Trophoblast cell (in vitro differentiated cells and primary cell): ENCODE measurements around the gene BAK1.
A peak's percentile ranks its signal among the peaks of the same experiment; 100 is the strongest.
"Not testable (repeated sequence)": the region's sequence is repeated elsewhere in the genome, so short reads cannot be mapped to it uniquely, and the experiment has no call there.

Experiments
- DNase-seq, 2 donors: peaks; one replicate each; pipeline ENCODE4 v3.0.0-alpha.2; 2016
- H2AFZ ChIP-seq: 2 replicates; pipeline ENCODE4 v1.6.1; 2013; ENCODE audit warnings: low read length, moderate library complexity, mild to moderate bottlenecking; ENCODE audit not compliant: insufficient read depth, poor library complexity
- H2AK5ac ChIP-seq: 2 replicates; pipeline ENCODE4 v1.6.1; 2013; ENCODE audit warnings: mild to moderate bottlenecking, low read length
- H2BK120ac ChIP-seq: 2 replicates; pipeline ENCODE4 v1.6.1; 2013; ENCODE audit warnings: low read length, mild to moderate bottlenecking, moderate library complexity; ENCODE audit not compliant: insufficient read depth, poor library complexity
- H2BK12ac ChIP-seq: 2 replicates; pipeline ENCODE4 v1.6.1; 2013; ENCODE audit warnings: mild to moderate bottlenecking, low read length, moderate library complexity
- H2BK5ac ChIP-seq: 2 replicates; pipeline ENCODE4 v1.6.1; 2013; ENCODE audit warnings: low read length, low read depth, moderate library complexity, mild to moderate bottlenecking; ENCODE audit not compliant: poor library complexity
- H3K14ac ChIP-seq: 2 replicates; pipeline ENCODE4 v1.6.1; 2013; ENCODE audit warnings: mild to moderate bottlenecking, low read length
- H3K18ac ChIP-seq: 2 replicates; pipeline ENCODE4 v1.6.1; 2013; ENCODE audit warnings: mild to moderate bottlenecking, low read length
- H3K23ac ChIP-seq: 2 replicates; pipeline ENCODE4 v1.6.1; 2013; ENCODE audit warnings: low read length
- H3K27ac ChIP-seq: 2 replicates; pipeline ENCODE4 v1.5.1; 2013; ENCODE audit warnings: low read depth, mild to moderate bottlenecking, inconsistent platforms, low read length, moderate library complexity
- H3K27me3 ChIP-seq: 2 replicates; pipeline ENCODE4 v1.6.1; 2013; ENCODE audit warnings: inconsistent platforms, mild to moderate bottlenecking, low read length, moderate library complexity; ENCODE audit not compliant: insufficient read depth
- H3K36me3 ChIP-seq, 2 experiments: 1 replicate in 1 of 2; 2 replicates in 1 of 2; pipeline ENCODE4 v1.6.1; 2013; ENCODE audit warnings: low read length in 2 of 2, mild to moderate bottlenecking in 2 of 2, moderate library complexity in 1 of 2; ENCODE audit not compliant: insufficient read depth in 2 of 2, control insufficient read depth in 1 of 2
- H3K4ac ChIP-seq: 2 replicates; pipeline ENCODE4 v1.6.1; 2013; ENCODE audit warnings: low read depth, mild to moderate bottlenecking, low read length, moderate library complexity
- H3K4me1 ChIP-seq, 2 experiments: 1 replicate in 1 of 2; 2 replicates in 1 of 2; pipeline ENCODE4 v1.6.1; 2013; ENCODE audit warnings: low read length in 2 of 2, mild to moderate bottlenecking in 2 of 2, moderate library complexity in 1 of 2; ENCODE audit not compliant: insufficient read depth in 2 of 2, control insufficient read depth in 1 of 2
- H3K4me2 ChIP-seq: 2 replicates; pipeline ENCODE4 v1.6.1; 2013; ENCODE audit warnings: inconsistent platforms, mild to moderate bottlenecking, low read length, moderate library complexity
- H3K4me3 ChIP-seq: 2 replicates; pipeline ENCODE4 v1.5.1; 2013; ENCODE audit warnings: mild to moderate bottlenecking, low read depth, low read length, inconsistent platforms
- H3K79me1 ChIP-seq: one replicate; pipeline ENCODE4 v1.6.1; 2013; ENCODE audit warnings: low read length
- H3K79me2 ChIP-seq: 2 replicates; pipeline ENCODE4 v1.6.1; 2013; ENCODE audit warnings: low read length, mild to moderate bottlenecking; ENCODE audit not compliant: control insufficient read depth, insufficient read depth, poor library complexity
- H3K9ac ChIP-seq: 2 replicates; pipeline ENCODE4 v1.6.1; 2013; ENCODE audit warnings: mild to moderate bottlenecking, low read length
- H3K9me3 ChIP-seq: 2 replicates; pipeline ENCODE4 v1.6.1; 2013; ENCODE audit warnings: low read depth, mild to moderate bottlenecking, control low read depth, inconsistent platforms, low read length; ENCODE audit not compliant: insufficient read depth
- H4K12ac ChIP-seq: 2 replicates; pipeline ENCODE4 v1.6.1; 2013; ENCODE audit warnings: low read depth, mild to moderate bottlenecking, low read length, moderate library complexity
- H4K8ac ChIP-seq: 2 replicates; pipeline ENCODE4 v1.6.1; 2013; ENCODE audit warnings: low read depth, mild to moderate bottlenecking, low read length, moderate library complexity
- H4K91ac ChIP-seq: one replicate; pipeline ENCODE4 v1.6.1; 2013; ENCODE audit warnings: low read depth, mild to moderate bottlenecking, low read length, moderate library complexity
- WGBS: extraction: QIAGEN DNeasy Blood & Tissue Kit; methylation state at CpG from one replicate; pipeline ENCODE4 v1.1.7; 2013; ENCODE audit warnings: missing lambda C conversion rate; ENCODE audit not compliant: insufficient read length, insufficient coverage; ENCODE audit errors: extremely low coverage; 5-methylcytosine and 5-hydroxymethylcytosine counted together

BAK1 gene

GRCh38 chr6:33543116-33543515 lies 37.0 kb downstream of the BAK1 start:
- DNase-seq, result no peak

GRCh38 chr6:33540768-33541167 lies 39.3 kb downstream of the BAK1 start:
- no peak overlapping the region for H3K18ac ChIP-seq
- H3K4ac ChIP-seq, result no peak overlapping the region
- no peak overlapping the region for H4K8ac ChIP-seq
- H4K12ac ChIP-seq, result no peak overlapping the region
- H2AFZ ChIP-seq, result no peak overlapping the region
- DNase-seq, result no peak
- no peak overlapping the region for H2BK12ac ChIP-seq
- no peaks in the 10 kb centered on the region for H3K36me3 ChIP-seq
- no peaks in the 10 kb centered on the region for H3K9me3 ChIP-seq
- H3K79me2 ChIP-seq, result no peaks in the 10 kb centered on the region
- H3K23ac ChIP-seq, result no peak overlapping the region
- no CpG with 5 or more reads among the region's 1 CpG for WGBS
- no peak overlapping the region for H3K9ac ChIP-seq
- no peak overlapping the region for H3K14ac ChIP-seq
- H3K4me2 ChIP-seq, result no peak overlapping the region
- no peak overlapping the region for H2BK5ac ChIP-seq
- H3K79me1 ChIP-seq, result no peaks in the 10 kb centered on the region
- no peak overlapping the region for H3K27ac ChIP-seq
- H3K27me3 ChIP-seq, result no peaks in the 10 kb centered on the region
- H2BK120ac ChIP-seq, result no peak overlapping the region
- no peak overlapping the region for H4K91ac ChIP-seq
- no peak overlapping the region for H2AK5ac ChIP-seq
- no peak overlapping the region for H3K4me3 ChIP-seq
- H3K4me1 ChIP-seq, result peaks cover 0 to 1% of the 10 kb centered on the region in 2 experiments

More at GRCh38 chr6:33543116-33543515, 37.0 kb downstream of the BAK1 start:
- no peak overlapping the region for H4K8ac ChIP-seq
- no peak overlapping the region for H3K27ac ChIP-seq
- H3K79me1 ChIP-seq, result no peaks in the 10 kb centered on the region
- no peak overlapping the region for H3K18ac ChIP-seq
- no peak overlapping the region for H3K9ac ChIP-seq
- H2AFZ ChIP-seq, result no peak overlapping the region
- no peak overlapping the region for H3K4me3 ChIP-seq
- WGBS, result no CpG with 5 or more reads among the region's 4 CpGs
- no peak overlapping the region for H2BK120ac ChIP-seq
- H3K4me2 ChIP-seq, result no peak overlapping the region
- H3K36me3 ChIP-seq, result no peaks in the 10 kb centered on the region
- no peak overlapping the region for H3K23ac ChIP-seq
- H2BK5ac ChIP-seq, result no peak overlapping the region
- H3K4ac ChIP-seq, result no peak overlapping the region
- H3K14ac ChIP-seq, result no peak overlapping the region
- H3K79me2 ChIP-seq, result no peaks in the 10 kb centered on the region
- no peaks in the 10 kb centered on the region for H3K9me3 ChIP-seq
- no peak overlapping the region for H2AK5ac ChIP-seq
- no peak overlapping the region for H4K12ac ChIP-seq
- H4K91ac ChIP-seq, result no peak overlapping the region
- no peaks in the 10 kb centered on the region for H3K27me3 ChIP-seq
- H3K4me1 ChIP-seq, result peaks cover 2 to 5% of the 10 kb centered on the region in 2 experiments
- H2BK12ac ChIP-seq, result no peak overlapping the region

DNA sequence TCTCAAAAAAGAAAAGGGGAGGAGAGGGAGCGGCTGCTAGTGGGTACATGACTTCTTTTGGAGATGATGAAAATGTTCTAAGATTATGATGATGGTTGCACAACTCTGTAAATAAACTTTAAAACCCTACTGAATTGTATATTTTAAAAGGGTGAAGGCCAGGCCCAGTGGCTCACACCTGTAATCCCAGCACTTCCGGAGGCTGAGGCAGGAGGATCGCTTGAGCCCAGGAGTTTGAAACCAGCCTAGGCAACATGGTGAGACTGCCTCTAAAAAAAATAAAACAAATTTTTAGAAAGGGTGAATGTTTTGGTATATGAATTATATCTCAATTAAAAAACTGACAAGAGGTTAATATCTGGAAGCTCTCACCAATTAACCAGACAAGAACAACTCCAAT lies 45.4 kb downstream of the BAK1 start:
- no peaks in the 10 kb centered on the region for H3K79me1 ChIP-seq
- H4K8ac ChIP-seq, result no peak overlapping the region
- no peak overlapping the region for H2AK5ac ChIP-seq
- H3K9me3 ChIP-seq, result no peaks in the 10 kb centered on the region
- H3K27ac ChIP-seq, result no peak overlapping the region
- H3K18ac ChIP-seq, result no peak overlapping the region
- H3K4me1 ChIP-seq, result peaks cover 0 to 2% of the 10 kb centered on the region in 2 experiments
- H3K4me2 ChIP-seq, result no peak overlapping the region
- DNase-seq, result no peak
- H2BK12ac ChIP-seq, result no peak overlapping the region
- H2BK120ac ChIP-seq, result no peak overlapping the region
- no peaks in the 10 kb centered on the region for H3K27me3 ChIP-seq
- no peak overlapping the region for H4K91ac ChIP-seq
- H3K9ac ChIP-seq, result no peak overlapping the region
- H2BK5ac ChIP-seq, result no peak overlapping the region
- no peak overlapping the region for H3K4ac ChIP-seq
- no peak overlapping the region for H3K4me3 ChIP-seq
- H3K36me3 ChIP-seq, result no peaks in the 10 kb centered on the region
- no CpG with 5 or more reads among the region's 3 CpGs for WGBS
- H2AFZ ChIP-seq, result no peak overlapping the region
- no peaks in the 10 kb centered on the region for H3K79me2 ChIP-seq
- H4K12ac ChIP-seq, result no peak overlapping the region
- H3K14ac ChIP-seq, result no peak overlapping the region
- no peak overlapping the region for H3K23ac ChIP-seq

DNA sequence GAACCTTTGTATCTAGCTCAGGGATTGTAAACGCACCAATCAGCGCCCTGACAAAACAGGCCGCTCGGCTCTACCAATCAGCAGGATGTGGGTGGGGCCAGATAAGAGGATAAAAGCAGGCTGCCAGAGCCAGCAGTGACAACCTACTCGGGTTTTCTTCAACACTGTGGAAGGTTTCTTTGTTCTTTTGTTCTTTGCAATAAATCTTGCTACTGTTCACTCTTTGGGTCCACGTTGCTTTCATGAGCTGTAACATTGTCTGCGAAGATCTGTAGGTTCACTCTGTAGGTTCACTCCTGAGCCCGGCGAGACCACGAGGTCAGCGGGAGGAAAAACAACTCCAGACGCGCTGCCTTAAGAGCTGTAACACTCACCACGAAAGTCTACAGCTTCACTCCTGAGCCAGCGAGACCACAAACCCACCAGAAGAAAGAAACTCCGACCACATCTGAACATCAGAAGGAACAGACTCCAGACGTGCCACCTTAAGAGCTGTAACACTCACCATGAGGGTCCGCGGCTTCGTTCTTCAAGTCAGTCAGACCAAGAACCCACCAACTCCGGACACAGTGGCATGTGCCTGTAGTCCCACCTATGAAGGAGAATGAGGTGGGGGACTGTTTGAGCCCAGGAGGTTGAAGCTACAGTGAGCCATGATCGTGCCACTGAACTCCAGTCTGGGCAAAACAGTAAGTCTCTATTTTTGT lies 46.8 kb downstream of the BAK1 start:
- not testable (repeated sequence) for H2AFZ ChIP-seq, H3K27ac ChIP-seq, H2BK120ac ChIP-seq, H3K36me3 ChIP-seq, H3K9ac ChIP-seq, H4K8ac ChIP-seq, H3K27me3 ChIP-seq, H2BK12ac ChIP-seq, H3K9me3 ChIP-seq, H3K79me1 ChIP-seq, DNase-seq, H3K79me2 ChIP-seq, H4K12ac ChIP-seq, H3K4me2 ChIP-seq, H3K4me3 ChIP-seq, H3K4me1 ChIP-seq, H3K4ac ChIP-seq, H3K23ac ChIP-seq, H4K91ac ChIP-seq, H2BK5ac ChIP-seq, H3K14ac ChIP-seq, H3K18ac ChIP-seq
- WGBS, result no CpG with 5 or more reads among the region's 22 CpGs
- peak overlapping the region; percentile 54 for H2AK5ac ChIP-seq
